ENCODE results near the gene CD247. TPM values are rescaled to one million over a fixed set of nuclear protein-coding genes. Genes with fewer than 3 reads are reported as not detected.

Gene CD247
- total RNA-seq, 2 donors from 2014 or later = 0.96 TPM; not detected in 1

- TF ChIP-seq POLR2AphosphoS5 (IDR thresholded peaks at IDR 0.05) = no peak
- no peak for TF ChIP-seq POLR2A (IDR thresholded peaks at IDR 0.05)
- no peak for TF ChIP-seq CTCF (IDR thresholded peaks at IDR 0.05)
- DNase-seq (ENCODE audit: low spot score) = no peak
- Histone ChIP-seq H3K27ac (no peak overlapping the region), H3K27me3 (replicated peaks; ENCODE audit: insufficient read depth) (no peaks in the 10 kb centered on the region), H3K4me3 (no peak overlapping the region), H3K36me3 (no peaks in the 10 kb centered on the region), H3K4me1 (replicated peaks) (no peaks in the 10 kb centered on the region), H3K9me3 (no peaks in the 10 kb centered on the region)
- intact Hi-C loops (cut with DNase I) = no loop called here
- WGBS = 90% methylated on average over 3 of the region's 3 CpGs
These were observed 2.9 kb downstream of the CD247 start for GRCh38 chr1:167515461-167515860.

GRCh38 chr1:167514288-167514687 is 4.0 kb downstream of the CD247 start:
- H3K4me1 ChIP-seq (replicated peaks) = no peaks in the 10 kb centered on the region
- H3K4me3 ChIP-seq = no peak overlapping the region
- intact Hi-C loops (cut with DNase I) = no loop called here
- H3K27ac ChIP-seq = no peak overlapping the region
- H3K36me3 ChIP-seq = no peaks in the 10 kb centered on the region
- DNase-seq (ENCODE audit: low spot score) = no peak
- TF ChIP-seq CTCF (IDR thresholded peaks at IDR 0.05) (no peak), POLR2AphosphoS5 (IDR thresholded peaks at IDR 0.05) (no peak), POLR2A (IDR thresholded peaks at IDR 0.05) (no peak)
- no peaks in the 10 kb centered on the region for H3K9me3 ChIP-seq
- H3K27me3 ChIP-seq (replicated peaks; ENCODE audit: insufficient read depth) = no peaks in the 10 kb centered on the region
- WGBS = 90% methylated on average over 9 of the region's 9 CpGs

- TF ChIP-seq CTCF (IDR thresholded peaks at IDR 0.05) (no peak), POLR2A (IDR thresholded peaks at IDR 0.05) (no peak), POLR2AphosphoS5 (IDR thresholded peaks at IDR 0.05) (no peak)
- no peak for DNase-seq (ENCODE audit: low spot score)
- no peaks in the 10 kb centered on the region for H3K27me3 ChIP-seq (replicated peaks; ENCODE audit: insufficient read depth)
- no peaks in the 10 kb centered on the region for H3K36me3 ChIP-seq
- intact Hi-C loops (cut with DNase I) = no loop called here
- no peak overlapping the region for H3K4me3 ChIP-seq
- 35% methylated on average over 7 of the region's 7 CpGs for WGBS
- no peak overlapping the region for H3K27ac ChIP-seq
- H3K9me3 ChIP-seq = no peaks in the 10 kb centered on the region
- H3K4me1 ChIP-seq (replicated peaks) = no peaks in the 10 kb centered on the region
These were observed 6.2 kb downstream of the CD247 start for GRCh38 chr1:167512046-167512654.

- TF ChIP-seq CTCF (IDR thresholded peaks at IDR 0.05) = no peak
- no peak for TF ChIP-seq POLR2AphosphoS5 (IDR thresholded peaks at IDR 0.05)
- TF ChIP-seq POLR2A (IDR thresholded peaks at IDR 0.05) = no peak
- no peak overlapping the region for H3K4me3 ChIP-seq
- no peaks in the 10 kb centered on the region for H3K36me3 ChIP-seq
- H3K4me1 ChIP-seq (replicated peaks) = no peaks in the 10 kb centered on the region
- no peaks in the 10 kb centered on the region for H3K27me3 ChIP-seq (replicated peaks; ENCODE audit: insufficient read depth)
- H3K9me3 ChIP-seq = no peaks in the 10 kb centered on the region
- intact Hi-C loops (cut with DNase I) = no loop called here
- DNase-seq (ENCODE audit: low spot score) = no peak
- WGBS = 83% methylated on average over 11 of the region's 11 CpGs
- no peak overlapping the region for H3K27ac ChIP-seq
These were observed 6.8 kb downstream of the CD247 start for GRCh38 chr1:167511374-167511986.

- no peaks in the 10 kb centered on the region for H3K9me3 ChIP-seq
- no peaks in the 10 kb centered on the region for H3K4me1 ChIP-seq (replicated peaks)
- no peaks in the 10 kb centered on the region for H3K36me3 ChIP-seq
- TF ChIP-seq POLR2AphosphoS5 (IDR thresholded peaks at IDR 0.05) (no peak), CTCF (IDR thresholded peaks at IDR 0.05) (no peak), POLR2A (IDR thresholded peaks at IDR 0.05) (no peak)
- H3K27me3 ChIP-seq (replicated peaks; ENCODE audit: insufficient read depth) = no peaks in the 10 kb centered on the region
- no peak overlapping the region for H3K4me3 ChIP-seq
- no peak for DNase-seq (ENCODE audit: low spot score)
- no peak overlapping the region for H3K27ac ChIP-seq
- 94% methylated on average over 4 of the region's 4 CpGs for WGBS
- intact Hi-C loops (cut with DNase I) = no loop called here
These were observed 7.4 kb downstream of the CD247 start for GRCh38 chr1:167510881-167511280.

All from prostate gland (tissue), 2 donors.